ENCODE results near the gene PPM1K. TPM values are rescaled to one million over a fixed set of nuclear protein-coding genes. Genes with fewer than 3 reads are reported as not detected.

The PPM1K gene
- total RNA-seq, 1 experiment from 2014 or later: 4.2 TPM

- Histone ChIP-seq H4K20me1 (ENCODE audit: insufficient read depth) (no peaks in the 10 kb centered on the region), H3K9ac (ENCODE audit: low read length) (no peak overlapping the region), H3K9me2 (ENCODE audit: insufficient read depth) (no peaks in the 10 kb centered on the region), H3K4me3 (replicated peaks in 1 of 2; ENCODE audit: low read depth in 1 of 2, low read length in 2 of 2) (no peak overlapping the region), H3K36me3 (ENCODE audit: control insufficient read depth in 1 of 2, insufficient read depth in 2 of 2, low read length in 2 of 2) (no peaks in the 10 kb centered on the region), H3K9me3 (ENCODE audit: control insufficient read depth in 1 of 2, insufficient read depth in 1 of 2, low read depth in 1 of 2, low read length in 2 of 2) (no peaks in the 10 kb centered on the region), H3K27me3 (ENCODE audit: insufficient read depth, low read length) (no peaks in the 10 kb centered on the region), H3K79me2 (ENCODE audit: insufficient read depth, low read length) (no peaks in the 10 kb centered on the region), H3K4me2 (ENCODE audit: low read length) (no peak overlapping the region), H2AFZ (ENCODE audit: low read depth, low read length, poor library complexity, severe bottlenecking) (no peak overlapping the region), H3K4me1 (ENCODE audit: control insufficient read depth in 1 of 2, insufficient read depth in 2 of 2, low read length in 2 of 2) (no peaks in the 10 kb centered on the region), H3K27ac (ENCODE audit: low read depth, low read length) (no peak overlapping the region)
- ATAC-seq (no peak), DNase-seq (ENCODE audit: low read depth, low spot score) (no peak)
- POLR2A ChIA-PET: no interaction called here
- RAD21 ChIA-PET (ENCODE audit: low non-redundant PET in 1 of 2, low total read pairs in 2 of 2, uncharacterized antibody in 2 of 2, unreplicated experiment in 2 of 2): no interaction called here
- no TSS peak for BruUV-seq (replicated peaks)
- TF ChIP-seq CEBPB (IDR thresholded peaks at IDR 0.05; ENCODE audit: low read depth): no peak
- no peak for TF ChIP-seq POLR2AphosphoS5 (IDR thresholded peaks at IDR 0.05; ENCODE audit: low read depth, low read length)
- intact Hi-C loops (cut with micrococcal nuclease): no loop called here
- CTCF ChIA-PET: no interaction called here
Measured at GRCh38 chr4:88257726-88258125, 26.6 kb downstream of the PPM1K start.

GRCh38 chr4:88255111-88255510 lies 29.2 kb downstream of the PPM1K start:
- H3K79me2 ChIP-seq (ENCODE audit: insufficient read depth, low read length): no peaks in the 10 kb centered on the region
- no peaks in the 10 kb centered on the region for H3K27me3 ChIP-seq (ENCODE audit: insufficient read depth, low read length)
- intact Hi-C loops (cut with micrococcal nuclease): no loop called here
- no peak overlapping the region for H3K4me3 ChIP-seq (replicated peaks in 1 of 2; ENCODE audit: low read depth in 1 of 2, low read length in 2 of 2)
- no peak overlapping the region for H3K9ac ChIP-seq (ENCODE audit: low read length)
- H3K4me2 ChIP-seq (ENCODE audit: low read length): no peak overlapping the region
- H3K27ac ChIP-seq (ENCODE audit: low read depth, low read length): no peak overlapping the region
- DNase-seq (ENCODE audit: low read depth, low spot score) (no peak), ATAC-seq (no peak)
- no peaks in the 10 kb centered on the region for H4K20me1 ChIP-seq (ENCODE audit: insufficient read depth)
- H2AFZ ChIP-seq (ENCODE audit: low read depth, low read length, poor library complexity, severe bottlenecking): no peak overlapping the region
- ChIA-PET POLR2A (no interaction called here), CTCF (no interaction called here), RAD21 (ENCODE audit: low non-redundant PET in 1 of 2, low total read pairs in 2 of 2, uncharacterized antibody in 2 of 2, unreplicated experiment in 2 of 2) (no interaction called here)
- H3K9me3 ChIP-seq (ENCODE audit: control insufficient read depth in 1 of 2, insufficient read depth in 1 of 2, low read depth in 1 of 2, low read length in 2 of 2): no peaks in the 10 kb centered on the region
- no peaks in the 10 kb centered on the region for H3K9me2 ChIP-seq (ENCODE audit: insufficient read depth)
- TF ChIP-seq CBX3 (IDR thresholded peaks at IDR 0.05; ENCODE audit: low read depth): no peak
- no peaks in the 10 kb centered on the region for H3K4me1 ChIP-seq (ENCODE audit: control insufficient read depth in 1 of 2, insufficient read depth in 2 of 2, low read length in 2 of 2)
- BruUV-seq (replicated peaks): no TSS peak
- no peaks in the 10 kb centered on the region for H3K36me3 ChIP-seq (ENCODE audit: control insufficient read depth in 1 of 2, insufficient read depth in 2 of 2, low read length in 2 of 2)

- Histone ChIP-seq H3K9me3 (ENCODE audit: control insufficient read depth in 1 of 2, insufficient read depth in 1 of 2, low read depth in 1 of 2, low read length in 2 of 2) (no peaks in the 10 kb centered on the region), H2AFZ (ENCODE audit: low read depth, low read length, poor library complexity, severe bottlenecking) (no peak overlapping the region), H3K9ac (ENCODE audit: low read length) (no peak overlapping the region), H3K9me2 (ENCODE audit: insufficient read depth) (no peaks in the 10 kb centered on the region), H3K4me1 (ENCODE audit: control insufficient read depth in 1 of 2, insufficient read depth in 2 of 2, low read length in 2 of 2) (no peaks in the 10 kb centered on the region), H3K27ac (ENCODE audit: low read depth, low read length) (no peak overlapping the region), H3K27me3 (ENCODE audit: insufficient read depth, low read length) (no peaks in the 10 kb centered on the region), H3K4me3 (replicated peaks in 1 of 2; ENCODE audit: low read depth in 1 of 2, low read length in 2 of 2) (no peak overlapping the region), H3K36me3 (ENCODE audit: control insufficient read depth in 1 of 2, insufficient read depth in 2 of 2, low read length in 2 of 2) (no peaks in the 10 kb centered on the region), H3K79me2 (ENCODE audit: insufficient read depth, low read length) (no peaks in the 10 kb centered on the region), H4K20me1 (ENCODE audit: insufficient read depth) (no peaks in the 10 kb centered on the region), H3K4me2 (ENCODE audit: low read length) (no peak overlapping the region)
- TF ChIP-seq SIN3A (IDR thresholded peaks at IDR 0.05; ENCODE audit: low read depth) (no peak), ZFX (IDR thresholded peaks at IDR 0.05) (no peak), CTCF (IDR thresholded peaks at IDR 0.05 in 2 of 3, conservative IDR thresholded peaks at IDR 0.05 in 1 of 3; ENCODE audit: borderline replicate concordance in 1 of 3, insufficient read depth in 1 of 3, low read depth in 2 of 3, low read length in 2 of 3) (no peak), FOSL1 (IDR thresholded peaks at IDR 0.05; ENCODE audit: low read depth) (no peak)
- CTCF ChIA-PET: no interaction called here
- no peak for ATAC-seq
- no TSS peak for BruUV-seq (replicated peaks)
- intact Hi-C loops (cut with micrococcal nuclease): no loop called here
- RAD21 ChIA-PET (ENCODE audit: low non-redundant PET in 1 of 2, low total read pairs in 2 of 2, uncharacterized antibody in 2 of 2, unreplicated experiment in 2 of 2): no interaction called here
- DNase-seq (ENCODE audit: low read depth, low spot score): no peak
- POLR2A ChIA-PET: no interaction called here
Measured at GRCh38 chr4:88251924-88252323, 32.4 kb downstream of the PPM1K start.

All from HCT116 (cell line).